Stimulated activated CD4-positive, alpha-beta T cell treated with anti-CD3 and anti-CD28 coated beads, Interleukin-12 subunit alpha, Interleukin-12 subunit beta, amount 100 ng/mL, for 4 hours (primary cell): ENCODE data around the gene TMPRSS11D.

ENCODE experiments used
- DNase-seq: peaks from one replicate; pipeline ENCODE4 v3.0.0-alpha.2; 2020

Gene TMPRSS11D

GRCh38 chr4:67884701-67885100 is 899 bp upstream of the TMPRSS11D start:
- DNase-seq: no peak

- no peak for DNase-seq
Measured at GRCh38 chr4:67883458-67883857, 344 bp downstream of the TMPRSS11D start.

DNA sequence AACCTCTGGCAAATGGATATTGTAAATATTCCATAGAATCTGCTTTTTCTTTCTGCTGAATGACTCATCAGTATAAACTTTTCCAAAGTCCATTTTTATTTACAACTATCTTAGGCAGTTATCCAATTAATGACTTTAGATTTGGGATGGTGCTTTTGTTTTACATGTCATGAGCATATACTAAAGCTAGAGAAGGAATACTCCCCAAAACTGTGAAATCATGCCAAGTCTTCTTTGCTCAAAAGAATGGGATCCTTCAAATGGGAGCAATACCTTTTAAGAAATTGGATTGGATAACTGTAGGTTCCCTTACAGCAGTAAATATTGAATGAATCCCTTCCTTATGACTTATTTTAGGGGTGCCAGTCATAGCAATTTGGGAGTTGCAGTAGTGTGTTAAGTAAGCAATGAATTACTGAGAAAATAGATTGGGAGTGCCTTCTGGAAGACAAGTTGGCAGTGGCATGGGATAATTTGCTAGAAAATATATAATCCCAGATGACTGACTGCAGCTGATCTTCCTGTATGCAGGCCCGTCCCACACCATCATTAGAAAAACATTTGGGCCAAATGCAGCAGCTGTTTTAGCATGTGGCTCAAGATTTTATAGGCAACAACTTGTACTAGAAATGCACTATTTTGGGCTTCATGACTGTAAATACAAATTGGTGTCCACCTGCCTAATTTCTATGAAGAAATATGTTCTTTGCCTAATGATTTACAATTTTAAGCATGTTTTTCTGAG is 2.8 kb downstream of the TMPRSS11D start:
- DNase-seq: no peak

GRCh38 chr4:67879486-67879885 is 4.3 kb downstream of the TMPRSS11D start:
- DNase-seq: no peak

GRCh38 chr4:67877086-67877485 is 6.7 kb downstream of the TMPRSS11D start:
- DNase-seq: no peak

DNA sequence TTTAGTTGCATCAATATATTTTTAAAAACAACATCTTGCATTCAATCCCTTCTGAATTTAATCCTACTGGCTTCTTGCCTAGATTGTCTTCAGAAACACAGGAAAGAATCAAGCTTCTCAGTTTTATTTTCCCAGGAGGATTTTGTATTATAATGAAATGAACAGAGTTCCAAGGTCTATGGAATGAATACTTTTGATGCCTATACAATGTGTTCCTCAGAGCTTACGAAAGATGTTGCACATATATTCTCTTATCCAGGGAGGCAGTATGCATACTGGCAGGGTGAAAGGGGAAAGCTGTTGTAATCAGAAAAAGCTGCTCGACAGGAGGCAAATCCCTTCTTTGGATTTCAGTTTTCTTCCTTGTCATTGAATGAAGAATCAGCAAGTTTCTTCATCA is 8.8 kb downstream of the TMPRSS11D start:
- DNase-seq: no peak

DNA sequence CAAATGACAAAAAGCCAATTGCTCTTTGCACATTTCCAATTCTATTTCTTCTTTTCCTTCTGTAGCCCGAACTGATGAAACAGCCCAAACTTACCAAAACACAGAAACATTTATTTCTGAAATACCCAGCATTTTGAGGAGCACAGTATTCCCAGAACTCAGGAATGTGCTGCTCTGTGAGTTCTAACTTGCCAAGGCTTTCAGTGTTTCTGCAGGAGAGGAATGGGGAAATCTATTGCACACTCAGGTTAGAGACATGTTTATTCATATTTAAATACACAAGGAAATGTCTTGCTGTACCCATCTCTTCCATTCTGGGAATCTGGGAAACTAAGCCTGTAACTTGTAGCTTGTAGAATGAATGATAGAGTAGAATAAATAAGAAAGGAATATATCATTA is 10.7 kb downstream of the TMPRSS11D start:
- DNase-seq: no peak

GRCh38 chr4:67871867-67872266 is 11.9 kb downstream of the TMPRSS11D start:
- no peak for DNase-seq

DNA sequence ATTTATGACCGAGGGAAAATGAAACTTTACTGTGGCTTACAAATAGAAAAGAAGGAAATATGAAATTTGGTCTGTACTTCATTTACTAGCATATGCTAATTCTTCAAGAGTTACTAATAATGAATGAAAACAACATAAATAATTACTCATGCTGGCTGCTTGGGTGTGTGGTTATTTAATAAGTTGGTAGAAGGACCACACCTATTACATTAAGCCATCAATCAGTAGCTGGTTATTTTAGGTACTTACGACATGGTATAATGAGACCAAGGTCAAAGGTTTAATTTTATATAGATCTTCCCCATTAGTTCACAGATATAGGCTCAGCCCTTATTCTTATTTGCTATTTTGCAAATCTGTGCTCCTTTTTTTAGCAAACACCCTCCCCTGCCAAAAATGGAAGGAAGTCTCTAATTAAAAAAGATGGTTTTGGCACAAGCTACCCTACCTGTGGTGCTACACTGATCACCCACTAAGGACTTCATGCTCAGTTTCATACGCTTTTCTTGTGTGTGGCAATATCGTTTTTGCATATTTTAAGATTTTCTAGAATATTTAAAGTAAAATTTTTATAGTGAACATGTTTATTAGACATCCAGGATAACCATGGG is 14.1 kb downstream of the TMPRSS11D start:
- no peak for DNase-seq

DNA sequence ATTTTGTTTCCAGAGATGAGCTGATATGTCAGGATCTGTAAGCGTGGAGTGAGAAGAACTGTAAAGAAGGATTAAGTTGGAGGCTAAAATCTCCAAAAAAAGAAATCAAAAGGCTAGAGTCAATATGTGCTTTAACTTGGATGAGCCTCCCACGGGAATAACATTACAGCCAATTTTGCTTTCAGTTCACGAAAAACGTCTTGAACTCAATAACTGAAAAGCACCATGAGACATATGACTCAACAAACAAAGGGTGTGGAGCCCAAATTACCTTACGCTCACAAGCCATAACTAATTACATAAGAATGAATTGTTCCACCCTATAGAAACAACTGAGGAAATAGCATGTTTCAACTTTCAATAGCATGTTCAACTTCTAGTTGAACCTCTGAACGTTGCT is 22.3 kb downstream of the TMPRSS11D start:
- no peak for DNase-seq

DNA sequence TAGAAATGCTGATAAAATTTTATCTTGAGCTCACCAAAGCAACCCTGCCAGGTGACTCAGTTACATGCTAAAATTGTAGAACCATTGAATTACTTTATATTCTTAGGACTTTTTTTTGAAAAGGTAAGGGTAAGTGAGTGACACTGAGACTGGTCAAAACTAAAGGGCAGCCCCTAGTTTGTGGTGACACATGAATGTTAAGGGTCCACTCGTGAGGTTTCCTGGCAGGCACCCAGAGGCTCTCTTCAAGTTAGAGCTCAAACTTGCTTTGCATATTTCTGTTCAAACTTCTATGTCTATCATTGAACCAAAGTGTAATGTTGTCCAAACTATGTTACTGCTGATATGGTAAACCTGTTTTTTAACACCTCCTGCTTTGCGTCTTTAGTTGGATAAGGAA is 30.5 kb downstream of the TMPRSS11D start:
- DNase-seq: no peak

- DNase-seq: no peak
Measured at GRCh38 chr4:67820903-67821302, 62.9 kb downstream of the TMPRSS11D start.

GRCh38 chr4:67810011-67810410 is 73.8 kb downstream of the TMPRSS11D start:
- no peak for DNase-seq

- no peak for DNase-seq
Measured at GRCh38 chr4:67809502-67809901, 74.3 kb downstream of the TMPRSS11D start.

- DNase-seq: no peak
Measured at GRCh38 chr4:67796810-67797209, 87.0 kb downstream of the TMPRSS11D start.

GRCh38 chr4:67790721-67791120 is 93.1 kb downstream of the TMPRSS11D start:
- DNase-seq: no peak

DNA sequence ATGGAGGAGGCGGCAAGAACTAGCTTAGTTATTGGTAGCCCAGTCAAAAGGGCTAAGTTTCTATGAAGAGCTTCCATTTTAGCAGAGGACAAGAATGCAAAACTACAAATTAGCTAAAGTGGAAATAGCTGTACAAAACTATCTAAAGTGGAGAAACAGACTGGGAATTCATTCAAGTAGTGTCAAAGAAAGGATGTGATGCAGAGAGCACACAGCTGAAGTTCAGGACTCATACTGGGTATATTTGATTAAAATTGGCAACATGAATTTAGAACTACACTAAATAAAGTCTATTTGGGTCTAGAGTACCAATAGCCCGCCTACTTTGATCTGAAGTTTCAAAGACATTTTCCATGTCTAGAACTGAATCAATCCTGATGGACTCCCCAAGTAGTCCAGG is 96.5 kb downstream of the TMPRSS11D start:
- DNase-seq: no peak

DNA sequence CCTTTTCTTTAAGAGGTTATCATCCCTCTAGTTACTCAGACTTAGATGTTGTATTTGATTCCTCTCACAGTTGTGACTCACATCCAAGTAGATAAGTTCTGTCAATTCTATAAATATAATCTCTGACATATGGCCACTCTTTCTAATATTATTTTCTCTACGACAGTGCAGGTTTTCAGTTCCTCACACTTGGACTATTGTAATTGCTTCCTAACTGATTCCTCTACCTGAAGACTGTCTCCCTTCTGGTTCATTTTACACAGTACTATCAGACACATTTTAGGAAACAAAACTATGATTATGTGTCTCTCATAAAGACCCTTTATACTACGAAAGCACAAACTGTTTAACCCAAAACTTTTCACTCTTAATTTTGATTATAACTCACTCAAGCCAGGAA is 98.3 kb downstream of the TMPRSS11D start:
- DNase-seq: no peak

- no peak for DNase-seq
Measured at GRCh38 chr4:67779631-67780030, 104.2 kb downstream of the TMPRSS11D start.

- DNase-seq: no peak
Measured at GRCh38 chr4:67776746-67777145, 107.1 kb downstream of the TMPRSS11D start.
